Upper lobe of left lung (tissue), 4 donors: ENCODE results near the gene CDH18.

ENCODE experiments used
- CTCF ChIP-seq, 6 experiments: fragments of 450-650 bp in 4 of 6; fragments of 200-600 bp in 2 of 6; sonication (generic) in 2 of 6; IDR thresholded peaks; one replicate each; pipeline ENCODE4 v1.5.1; 2016 to 2019; ENCODE audit warnings: antibody characterized with exemption in 6 of 6
- POLR2A ChIP-seq, 4 donors: fragments of 450-650 bp; IDR thresholded peaks; one replicate each; pipeline ENCODE4 v1.5.1; 2016 to 2017; ENCODE audit warnings: antibody characterized with exemption in 4 of 4, mild to moderate bottlenecking in 2 of 4

DNA sequence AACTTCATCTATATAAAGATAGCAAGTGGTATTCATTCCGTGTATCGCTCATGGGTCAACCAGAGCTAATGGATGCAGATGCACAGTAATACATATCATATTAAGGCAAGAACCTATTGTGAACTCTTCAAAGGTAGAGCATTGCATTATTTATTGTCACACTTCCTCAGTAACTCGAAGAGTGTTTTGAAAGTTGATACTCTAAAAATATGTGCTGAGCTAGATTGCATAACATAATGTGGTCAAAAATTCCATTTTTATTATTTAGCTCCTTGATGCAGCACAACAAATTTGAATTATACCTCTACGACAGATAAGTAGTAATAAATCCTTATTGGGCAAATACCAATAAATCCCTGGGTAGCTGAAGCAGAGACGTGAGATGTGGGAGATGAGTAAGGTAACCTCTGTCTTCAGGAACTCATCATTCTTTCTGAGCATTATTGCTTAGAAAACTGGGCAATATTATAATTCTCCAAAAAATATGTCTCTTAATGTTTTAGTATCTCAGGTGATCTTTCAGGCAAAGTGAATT lies 70.3 kb downstream of the CDH18 start:
- TF ChIP-seq CTCF (IDR thresholded peaks at IDR 0.05) (no peak), POLR2A (IDR thresholded peaks at IDR 0.05) (no peak)
